ENCODE data around the gene GLP2R. TPM values are rescaled to one million over a fixed set of nuclear protein-coding genes. Genes with fewer than 3 reads are reported as not detected.

The GLP2R gene
- total and polyA plus RNA-seq, 10 of the 15 experiments (the other 5 are each of a cell fraction or from before 2014, with no cell fraction given) = not detected

DNA sequence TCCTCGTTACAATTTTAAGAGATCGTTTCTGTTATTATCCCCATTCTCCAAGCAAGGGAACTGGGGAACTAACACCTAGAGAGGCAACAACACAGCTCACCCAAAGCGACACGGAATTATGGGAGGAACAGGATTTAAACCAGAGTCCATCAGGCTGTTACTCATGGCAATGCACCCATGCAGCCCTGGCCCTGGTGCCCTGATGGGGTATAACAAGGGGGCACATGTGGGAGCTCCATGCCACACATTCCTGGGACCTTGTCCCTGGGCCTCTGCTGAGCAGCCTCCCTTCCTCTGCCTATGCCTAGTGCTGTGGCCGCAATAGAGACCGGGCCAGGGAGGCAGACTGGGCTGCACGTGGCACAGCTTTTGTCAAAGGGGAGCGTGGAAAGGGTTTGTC is 92.6 kb downstream of the GLP2R start (continued):
- TF ChIP-seq, protein P1, sequence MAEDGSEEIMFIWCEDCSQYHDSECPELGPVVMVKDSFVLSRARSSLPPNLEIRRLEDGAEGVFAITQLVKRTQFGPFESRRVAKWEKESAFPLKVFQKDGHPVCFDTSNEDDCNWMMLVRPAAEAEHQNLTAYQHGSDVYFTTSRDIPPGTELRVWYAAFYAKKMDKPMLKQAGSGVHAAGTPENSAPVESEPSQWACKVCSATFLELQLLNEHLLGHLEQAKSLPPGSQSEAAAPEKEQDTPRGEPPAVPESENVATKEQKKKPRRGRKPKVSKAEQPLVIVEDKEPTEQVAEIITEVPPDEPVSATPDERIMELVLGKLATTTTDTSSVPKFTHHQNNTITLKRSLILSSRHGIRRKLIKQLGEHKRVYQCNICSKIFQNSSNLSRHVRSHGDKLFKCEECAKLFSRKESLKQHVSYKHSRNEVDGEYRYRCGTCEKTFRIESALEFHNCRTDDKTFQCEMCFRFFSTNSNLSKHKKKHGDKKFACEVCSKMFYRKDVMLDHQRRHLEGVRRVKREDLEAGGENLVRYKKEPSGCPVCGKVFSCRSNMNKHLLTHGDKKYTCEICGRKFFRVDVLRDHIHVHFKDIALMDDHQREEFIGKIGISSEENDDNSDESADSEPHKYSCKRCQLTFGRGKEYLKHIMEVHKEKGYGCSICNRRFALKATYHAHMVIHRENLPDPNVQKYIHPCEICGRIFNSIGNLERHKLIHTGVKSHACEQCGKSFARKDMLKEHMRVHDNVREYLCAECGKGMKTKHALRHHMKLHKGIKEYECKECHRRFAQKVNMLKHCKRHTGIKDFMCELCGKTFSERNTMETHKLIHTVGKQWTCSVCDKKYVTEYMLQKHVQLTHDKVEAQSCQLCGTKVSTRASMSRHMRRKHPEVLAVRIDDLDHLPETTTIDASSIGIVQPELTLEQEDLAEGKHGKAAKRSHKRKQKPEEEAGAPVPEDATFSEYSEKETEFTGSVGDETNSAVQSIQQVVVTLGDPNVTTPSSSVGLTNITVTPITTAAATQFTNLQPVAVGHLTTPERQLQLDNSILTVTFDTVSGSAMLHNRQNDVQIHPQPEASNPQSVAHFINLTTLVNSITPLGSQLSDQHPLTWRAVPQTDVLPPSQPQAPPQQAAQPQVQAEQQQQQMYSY (CRISPR knock-in tag; IDR thresholded peaks at IDR 0.05) = no peak
- TF ChIP-seq LARP7 (IDR thresholded peaks at IDR 0.05) (no peak), RELA (IDR thresholded peaks at IDR 0.05; ENCODE audit: borderline replicate concordance, partially characterized antibody) (no peak), BCL11A (IDR thresholded peaks at IDR 0.05; ENCODE audit: low read depth, low read length) (no peak), PBX3 (IDR thresholded peaks at IDR 0.05; ENCODE audit: insufficient replicate concordance, low read depth, low read length) (no peak), TAF1 (IDR thresholded peaks at IDR 0.05; ENCODE audit: borderline replicate concordance, low read depth, low read length) (no peak), NFYA (IDR thresholded peaks at IDR 0.05; ENCODE audit: borderline replicate concordance, low read depth, low read length) (no peak), SUPT20H (IDR thresholded peaks at IDR 0.05; ENCODE audit: borderline replicate concordance, control insufficient read depth, low read depth, low read length) (no peak)
